Adrenal gland (tissue), 12 donors: Measurements from ENCODE around the gene CORO2B. TPM values are rescaled to one million over a fixed set of nuclear protein-coding genes. Genes with fewer than 3 reads are reported as not detected.

Source experiments
- DNase-seq, 7 donors: peaks; one replicate each; pipeline ENCODE4 v3.0.0-alpha.2; 2019 to 2020
- H3K27ac ChIP-seq, 5 donors: fragments of 200-600 bp; sonication (generic) in 4 of 5; 1 replicate in 3 of 5; 2 replicates in 2 of 5; pipeline versions ENCODE4 v1.5.1 to v1.8.0; 2016 to 2020; ENCODE audit warnings: mild to moderate bottlenecking in 1 of 5
- H3K27me3 ChIP-seq: fragments of 200-600 bp; 2 replicates; pipeline ENCODE4 v1.8.0; 2021
- H3K36me3 ChIP-seq, 2 donors: fragments of 200-600 bp; replicated peaks in 1 of 2; 1 replicate in 1 of 2; 2 replicates in 1 of 2; pipeline versions ENCODE4 v1.5.1 to v1.8.0; 2018 to 2022
- H3K4me1 ChIP-seq, 2 donors: fragments of 200-600 bp; replicated peaks in 1 of 2; 1 replicate in 1 of 2; 2 replicates in 1 of 2; pipeline versions ENCODE4 v1.5.1 to v1.8.0; 2018 to 2021
- H3K4me3 ChIP-seq, 4 donors: fragments of 200-600 bp; sonication (generic) in 3 of 4; one replicate each; pipeline ENCODE4 v1.5.1; 2016 to 2018
- H3K9me3 ChIP-seq, 3 donors: fragments of 200-600 bp; sonication (generic) in 1 of 3; replicated peaks in 1 of 3; 1 replicate in 2 of 3; 2 replicates in 1 of 3; pipeline versions ENCODE4 v1.5.1 to v1.8.0; 2016 to 2021
- CTCF ChIP-seq, 6 experiments: fragments of 450-650 bp in 4 of 6; fragments of 200-600 bp in 2 of 6; sonication (generic) in 1 of 6; IDR thresholded peaks; 1 replicate in 5 of 6; 2 replicates in 1 of 6; pipeline versions ENCODE4 v1.5.1 to v1.8.0; 2016 to 2021; ENCODE audit warnings: antibody characterized with exemption in 6 of 6, mild to moderate bottlenecking in 2 of 6, moderate library complexity in 1 of 6
- POLR2A ChIP-seq, 2 donors: fragments of 450-650 bp; IDR thresholded peaks; one replicate each; pipeline ENCODE4 v1.6.1; 2017; ENCODE audit warnings: antibody characterized with exemption in 2 of 2, mild to moderate bottlenecking in 2 of 2, moderate library complexity in 1 of 2
- WGBS, 4 donors: extraction: QIAGEN DNeasy Blood & Tissue Kit in 2 of 4; methylation state at CpG; one replicate each; pipeline versions ENCODE4 v1.1.5 to v1.1.7; 2013 to 2017; 5-methylcytosine and 5-hydroxymethylcytosine counted together
- intact Hi-C, 2 donors: fragments of 100-400 bp; cut with DNase I; formaldehyde crosslinking; loops; one replicate each; pipeline versions ENCODE4 v1.14.1 to v1.15.0; 2022 to 2023
- polyA plus RNA-seq, 3 donors: library from polyadenylated mRNA; stranded (reverse); fragments of 200-250 nt in 2 of 3; fragments of 350-450 nt in 1 of 3; fragmentation: Illumina TruSeq in 1 of 3; extraction: RNeasy Lipid Tissue Mini Kit (QIAGEN cat#74804) in 1 of 3; gene quantifications; one replicate each; pipeline ENCODE4 v1.2.3, GENCODE V29; 2013 to 2014
- total RNA-seq, 9 donors: library from RNA; depleted of rRNA in 4 of 9; stranded (reverse); fragments of >200 nt in 4 of 9; fragments of 120-200 nt in 1 of 9; fragmentation: NEBNext Ultra II Directional in 1 of 9; extraction: Animal tissue kit (Norgen Biotek cat#: 25700) in 1 of 9; gene quantifications; one replicate each; pipeline versions ENCODE4 v1.1.0 to v1.2.4, GENCODE V29; 2013 to 2023
- donor health status: healthy with polysubstance abuse.
- donor health status: Bipolar disorder and iron deficiency.
- donor health status: DM: yes; HTN: yes; CAD: no.
- donor health status: DM: no; HTN: no; CAD: no.
- donor health status: DM: no; HTN: no; CAD: no.
- donor health status: DM: yes; HTN: yes; CAD: no.

Gene CORO2B
- total and polyA plus RNA-seq, 12 donors = 2.8 to 8.4 (median 4.3) TPM

GRCh38 chr15:68542348-68542747 is 36.4 kb upstream of the CORO2B start:
- Histone ChIP-seq H3K36me3 (no peaks in the 10 kb centered on the region), H3K9me3 (no peaks in the 10 kb centered on the region), H3K27me3 (no peaks in the 10 kb centered on the region), H3K4me3 (no peak overlapping the region), H3K4me1 (peaks cover 14% of the 10 kb centered on the region in 2 donors), H3K27ac (peak overlapping the region in 4 of 5 donors; percentile 52 to 86 (median 74))
- no peak for TF ChIP-seq POLR2A (IDR thresholded peaks at IDR 0.05)
- TF ChIP-seq CTCF (IDR thresholded peaks at IDR 0.05) = no peak
- intact Hi-C loops = loop anchor here in 1 of 2 donors (10.0 kb wide), 1 partner anchor 228 kb away; no protein-coding TSS in a partner anchor
- no peak for DNase-seq
- 50 to 75% (median 64%) methylated on average over 1 of the region's 1 CpG; no CpG with 5 or more reads in 1 of the 4 donors for WGBS, 4 donors

GRCh38 chr15:68542771-68543164 is 36.0 kb upstream of the CORO2B start:
- TF ChIP-seq POLR2A (IDR thresholded peaks at IDR 0.05) = no peak
- TF ChIP-seq CTCF (IDR thresholded peaks at IDR 0.05) = no peak
- Histone ChIP-seq H3K27ac (peak overlapping the region; percentile 52 to 86 (median 68)), H3K36me3 (no peaks in the 10 kb centered on the region), H3K4me1 (peaks cover 14% of the 10 kb centered on the region in 2 donors), H3K9me3 (no peaks in the 10 kb centered on the region), H3K27me3 (no peaks in the 10 kb centered on the region), H3K4me3 (no peak overlapping the region)
- DNase-seq = no peak
- 10 to 36% (median 23%) methylated on average over 2 to 4 of the region's 4 CpGs for WGBS, 4 donors
- intact Hi-C loops = loop anchor here in 1 of 2 donors (10.0 kb wide), 1 partner anchor 228 kb away; no protein-coding TSS in a partner anchor

- peak; percentile 84 to 94 (median 93) for DNase-seq
- WGBS, 4 donors = 46 to 68% (median 52%) methylated on average over 7 to 8 of the region's 8 CpGs
- H3K36me3 ChIP-seq = no peaks in the 10 kb centered on the region
- intact Hi-C loops = loop anchor here in 1 of 2 donors (10.0 kb wide), 1 partner anchor 229 kb away; no protein-coding TSS in a partner anchor
- no peak overlapping the region for H3K4me3 ChIP-seq
- peak overlapping the region; percentile 52 to 86 (median 71) for H3K27ac ChIP-seq
- no peaks in the 10 kb centered on the region for H3K9me3 ChIP-seq
- H3K27me3 ChIP-seq = no peaks in the 10 kb centered on the region
- TF ChIP-seq POLR2A (IDR thresholded peaks at IDR 0.05) = no peak
- TF ChIP-seq CTCF (IDR thresholded peaks at IDR 0.05) = no peak
- peaks cover 14% of the 10 kb centered on the region in 2 donors for H3K4me1 ChIP-seq
Observed at GRCh38 chr15:68543165-68544008, 35.4 kb upstream of the CORO2B start.

- Histone ChIP-seq H3K9me3 (no peaks in the 10 kb centered on the region), H3K4me3 (no peak overlapping the region), H3K4me1 (peaks cover 14% of the 10 kb centered on the region in 2 donors), H3K36me3 (no peaks in the 10 kb centered on the region), H3K27me3 (peaks cover 5% of the 10 kb centered on the region), H3K27ac (no peak overlapping the region)
- TF ChIP-seq POLR2A (IDR thresholded peaks at IDR 0.05) (no peak), CTCF (IDR thresholded peaks at IDR 0.05) (no peak)
- WGBS, 4 donors = 92 to 98% (median 96%) methylated on average over 2 of the region's 2 CpGs; no CpG with 5 or more reads in 1 of the 4 donors
- intact Hi-C loops = loop anchor here in 1 of 2 donors (10.0 kb wide), 1 partner anchor 232 kb away; no protein-coding TSS in a partner anchor
- DNase-seq = no peak
Observed at GRCh38 chr15:68546318-68546717, 32.5 kb upstream of the CORO2B start.
